Measurements from ENCODE around the gene NTM. TPM values are rescaled to one million over a fixed set of nuclear protein-coding genes. Genes with fewer than 3 reads are reported as not detected.
"Not testable (repeated sequence)": the region's sequence is repeated elsewhere in the genome, so short reads cannot be mapped to it uniquely, and the experiment has no call there.

NTM gene
- 100 to 1,000 TPM in 1 of 8 experiments, 10 to 100 TPM in 4, 1 to 10 TPM in 1, under 1 TPM in 2; 0.80 to 169 (median 18.6) TPM for total RNA-seq

DNA sequence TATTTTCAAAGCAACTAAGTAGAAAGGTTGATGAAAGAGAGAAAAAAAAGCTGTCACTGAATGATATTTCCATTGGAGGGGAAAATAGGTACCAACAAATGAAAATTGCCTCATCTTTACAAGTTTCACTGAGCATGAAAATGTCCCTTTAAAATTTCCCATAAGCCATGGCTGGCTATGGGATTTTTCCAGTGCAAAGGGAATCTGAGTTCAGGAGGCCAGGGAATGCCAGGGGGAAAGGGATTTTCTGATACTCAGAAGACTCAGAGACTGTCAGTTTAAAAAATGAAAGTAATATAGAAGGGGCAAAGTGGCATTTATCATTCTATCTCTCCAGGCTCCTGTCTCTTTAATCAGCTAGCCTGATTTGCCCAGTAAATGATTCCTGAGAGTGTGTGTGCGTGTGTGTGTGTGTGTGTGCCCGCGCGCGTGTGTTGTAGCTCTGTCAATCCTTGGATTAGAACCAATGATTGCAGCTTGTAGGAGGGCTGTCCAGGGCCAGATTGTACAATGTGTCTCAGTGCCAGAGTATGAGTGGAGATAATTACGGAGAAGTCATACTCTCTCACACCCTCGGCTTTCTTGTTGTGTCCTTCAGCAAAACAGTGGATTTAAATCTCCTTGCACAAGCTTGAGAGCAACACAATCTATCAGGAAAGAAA is at the start of gene NTM:
NTM (plus strand) TSS at position 526 of the 662 bp plus-strand sequence.
- H3K4me1 ChIP-seq (replicated peaks in 1 of 2), result peaks cover 32 to 39% of the 10 kb centered on the region in 2 donors
- ATAC-seq (replicated peaks in 6 of 8), result peak; percentile 39 to 94 (median 92)
- peak within 1 kb of the TSS; percentile 33 to 46 (median 41) for H3K4me3 ChIP-seq
- WGBS, 10 experiments, result 0 to 80% (median 4%) methylated on average over 1 to 7 of the region's 7 CpGs; no CpG with 5 or more reads in 3 of the 10 experiments
- no peak within 1 kb of the TSS for H3K27ac ChIP-seq
- in situ Hi-C loops (cut with MboI; ENCODE audit: low pct_unique_long_range_greater_than_20kb in 2 of 9, low sequenced_read_pairs in 9 of 9, unreplicated experiment in 9 of 9), result no loop called here

DNA sequence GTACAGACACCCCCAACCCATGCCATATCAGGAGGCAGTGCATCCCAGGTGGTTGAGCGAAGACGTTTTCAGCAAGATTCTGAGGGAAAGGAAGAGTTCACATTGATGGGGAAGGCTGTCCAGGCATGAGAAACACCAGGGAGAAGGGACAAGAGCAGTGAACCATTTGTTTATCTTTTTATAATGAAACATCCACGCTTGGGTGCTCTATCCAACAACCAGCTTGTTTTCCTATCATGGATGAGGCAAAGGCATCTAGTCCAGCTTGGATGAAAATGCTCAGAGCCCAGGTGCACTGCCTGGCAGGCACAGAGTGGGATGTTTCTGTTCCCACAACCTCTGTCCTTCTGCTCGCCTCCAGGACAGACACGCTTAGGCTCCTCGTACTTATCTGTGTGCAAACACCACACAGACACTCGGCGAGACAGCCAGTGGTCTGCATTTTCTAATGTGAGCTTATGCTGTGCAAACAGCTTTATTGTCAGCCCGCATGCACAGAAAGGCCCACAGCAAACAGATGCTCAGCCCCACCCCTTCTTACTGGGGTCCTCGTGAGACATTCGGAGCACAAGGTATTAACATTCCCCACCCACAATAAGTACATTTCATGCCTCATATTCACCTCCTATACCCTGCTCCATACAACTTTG is 45.4 kb upstream of the NTM start:
- in situ Hi-C loops (cut with MboI; ENCODE audit: low pct_unique_long_range_greater_than_20kb in 2 of 9, low sequenced_read_pairs in 9 of 9, unreplicated experiment in 9 of 9), result no loop called here
- peak in 4 of 8 experiments; percentile 26 to 98 (median 66) for ATAC-seq (replicated peaks in 6 of 8)
- WGBS, 10 experiments, result 0 to 93% (median 74%) methylated on average over 1 to 8 of the region's 11 CpGs; no CpG with 5 or more reads in 1 of the 10 experiments

DNA sequence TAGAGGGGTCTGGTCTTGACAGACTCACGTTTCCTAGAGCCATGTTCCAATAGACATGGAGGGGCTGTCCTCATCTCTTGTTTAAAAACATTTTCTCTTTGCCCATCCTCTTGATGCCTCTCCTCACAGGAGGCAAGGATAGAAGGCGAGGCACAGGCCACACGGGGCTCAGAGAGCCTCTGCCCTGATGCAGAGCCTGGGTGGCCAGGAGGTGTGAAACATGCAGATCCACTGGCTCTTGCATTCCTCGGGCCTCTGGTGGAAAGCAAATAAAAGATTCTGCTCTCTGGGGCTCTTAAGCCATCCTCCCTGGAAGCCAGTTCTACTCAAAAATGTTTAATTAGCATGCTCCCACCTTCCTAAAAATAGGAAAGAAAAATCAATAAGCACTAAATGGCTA is 43.6 kb upstream of the NTM start:
- Histone ChIP-seq H3K27ac (no peak overlapping the region), H3K4me1 (replicated peaks in 1 of 2) (peaks cover 4 to 7% of the 10 kb centered on the region in 2 donors), H3K4me3 (no peak overlapping the region)
- ATAC-seq (replicated peaks in 6 of 8), result no peak
- in situ Hi-C loops (cut with MboI; ENCODE audit: low pct_unique_long_range_greater_than_20kb in 2 of 9, low sequenced_read_pairs in 9 of 9, unreplicated experiment in 9 of 9), result no loop called here
- 0 to 100% (median 80%) methylated on average over 1 to 2 of the region's 4 CpGs; no CpG with 5 or more reads in 5 of the 10 experiments for WGBS, 10 experiments

More for the DNA sequence above, 45.4 kb upstream of the NTM start:
- Histone ChIP-seq H3K4me3 (no peak overlapping the region), H3K27ac (no peak overlapping the region), H3K4me1 (replicated peaks in 1 of 2) (peaks cover 4 to 7% of the 10 kb centered on the region in 2 donors)

DNA sequence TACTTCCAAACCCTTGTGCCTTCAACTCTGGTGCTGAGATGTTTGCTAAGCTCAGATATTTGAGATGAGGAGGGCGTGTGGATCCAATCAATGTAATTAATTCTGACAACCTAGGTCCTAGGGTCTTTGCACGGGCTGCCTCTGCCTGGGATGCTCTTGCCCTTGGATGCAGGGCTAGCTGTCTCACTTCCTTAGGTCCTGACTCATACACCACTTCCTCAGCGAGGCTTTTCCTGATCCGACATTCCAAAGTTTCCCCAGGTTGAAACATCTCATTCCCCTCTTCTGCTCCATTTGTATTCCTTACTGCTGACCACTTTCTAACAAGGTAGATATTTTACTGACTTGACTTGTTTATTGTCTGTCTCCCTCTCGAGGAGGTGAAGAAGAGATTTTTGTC is 43.0 kb upstream of the NTM start:
- in situ Hi-C loops (cut with MboI; ENCODE audit: low pct_unique_long_range_greater_than_20kb in 2 of 9, low sequenced_read_pairs in 9 of 9, unreplicated experiment in 9 of 9), result no loop called here
- H3K4me3 ChIP-seq, result no peak overlapping the region
- H3K4me1 ChIP-seq (replicated peaks in 1 of 2), result peaks cover 4 to 7% of the 10 kb centered on the region in 2 donors
- no peak overlapping the region for H3K27ac ChIP-seq
- 0 to 100% (median 20%) methylated on average over 1 to 5 of the region's 5 CpGs; no CpG with 5 or more reads in 1 of the 10 experiments for WGBS, 10 experiments
- no peak for ATAC-seq (replicated peaks in 6 of 8)

DNA sequence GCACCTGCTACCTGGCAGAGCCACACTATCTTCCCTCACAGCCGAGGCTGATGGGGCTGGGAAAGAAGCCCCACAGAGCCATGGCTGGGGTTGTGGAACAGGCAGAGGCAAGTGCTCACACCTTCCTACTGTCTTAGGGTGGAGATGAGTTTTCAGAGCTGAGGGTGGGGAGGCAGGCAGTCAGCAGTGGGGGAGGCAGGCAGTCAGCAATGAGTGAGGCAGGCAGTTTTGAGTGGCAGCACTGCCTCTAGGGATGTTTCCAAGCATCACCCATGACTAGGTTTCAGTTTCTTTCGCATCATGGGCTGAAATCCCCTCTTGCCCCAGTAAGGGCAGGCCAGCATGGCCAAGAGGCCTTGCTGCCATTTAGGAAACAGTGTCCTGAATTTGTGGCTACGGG is 41.6 kb upstream of the NTM start:
- no peak overlapping the region for H3K27ac ChIP-seq
- in situ Hi-C loops (cut with MboI; ENCODE audit: low pct_unique_long_range_greater_than_20kb in 2 of 9, low sequenced_read_pairs in 9 of 9, unreplicated experiment in 9 of 9), result no loop called here
- WGBS, 10 experiments, result 50 to 100% (median 88%) methylated on average over 1 to 3 of the region's 3 CpGs; no CpG with 5 or more reads in 6 of the 10 experiments
- ATAC-seq (replicated peaks in 6 of 8), result no peak
- H3K4me3 ChIP-seq, result no peak overlapping the region
- H3K4me1 ChIP-seq (replicated peaks in 1 of 2), result peaks cover 4 to 7% of the 10 kb centered on the region in 2 donors

DNA sequence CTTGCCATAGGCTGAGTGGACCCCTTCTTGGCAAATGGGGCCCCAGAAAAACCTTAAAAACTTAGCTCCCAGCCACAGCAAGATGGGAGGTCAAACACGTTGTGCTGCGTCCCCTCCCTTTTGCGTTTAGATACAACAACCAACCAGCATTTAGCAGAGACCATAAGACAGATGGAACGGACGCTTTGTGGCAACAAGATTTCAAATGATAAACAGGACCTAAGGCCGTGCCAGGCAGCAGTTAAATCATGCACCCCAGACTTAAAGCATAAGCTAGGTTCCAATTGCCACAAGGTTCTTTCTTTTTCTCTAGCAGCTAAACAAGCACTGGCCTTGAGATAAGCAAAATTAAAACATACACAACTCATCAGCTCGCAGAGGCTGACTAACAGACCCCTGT is 39.4 kb upstream of the NTM start:
- Histone ChIP-seq H3K4me3 (no peak overlapping the region), H3K27ac (no peak overlapping the region), H3K4me1 (replicated peaks in 1 of 2) (no peaks in the 10 kb centered on the region)
- WGBS, 10 experiments, result 21 to 83% (median 72%) methylated on average over 1 to 6 of the region's 7 CpGs; no CpG with 5 or more reads in 3 of the 10 experiments
- in situ Hi-C loops (cut with MboI; ENCODE audit: low pct_unique_long_range_greater_than_20kb in 2 of 9, low sequenced_read_pairs in 9 of 9, unreplicated experiment in 9 of 9), result no loop called here
- no peak for ATAC-seq (replicated peaks in 6 of 8)

DNA sequence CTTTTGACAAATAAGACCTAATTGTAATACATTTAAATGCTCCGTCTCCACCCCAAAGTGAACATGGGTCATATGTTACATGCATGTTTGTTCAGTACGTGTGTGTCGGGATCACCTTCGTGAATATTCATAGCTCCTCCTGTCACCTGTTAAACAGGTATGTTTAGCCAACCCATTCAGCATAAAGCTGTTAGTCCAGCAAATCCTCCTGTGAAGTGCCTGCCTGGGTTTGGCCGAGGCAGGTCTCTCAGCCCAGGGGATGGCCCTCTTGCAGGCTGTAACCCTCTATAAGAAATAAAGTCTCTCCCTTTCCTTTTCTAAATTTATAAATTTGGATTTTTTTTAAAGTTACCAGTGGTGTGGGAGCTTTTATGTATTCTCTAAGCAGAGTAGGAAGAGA is 38.9 kb upstream of the NTM start:
- H3K4me1 ChIP-seq (replicated peaks in 1 of 2), result no peaks in the 10 kb centered on the region
- 33 to 100% (median 80%) methylated on average over 1 to 5 of the region's 5 CpGs; no CpG with 5 or more reads in 1 of the 10 experiments for WGBS, 10 experiments
- in situ Hi-C loops (cut with MboI; ENCODE audit: low pct_unique_long_range_greater_than_20kb in 2 of 9, low sequenced_read_pairs in 9 of 9, unreplicated experiment in 9 of 9), result no loop called here
- ATAC-seq (replicated peaks in 6 of 8), result no peak
- no peak overlapping the region for H3K27ac ChIP-seq
- no peak overlapping the region for H3K4me3 ChIP-seq

DNA sequence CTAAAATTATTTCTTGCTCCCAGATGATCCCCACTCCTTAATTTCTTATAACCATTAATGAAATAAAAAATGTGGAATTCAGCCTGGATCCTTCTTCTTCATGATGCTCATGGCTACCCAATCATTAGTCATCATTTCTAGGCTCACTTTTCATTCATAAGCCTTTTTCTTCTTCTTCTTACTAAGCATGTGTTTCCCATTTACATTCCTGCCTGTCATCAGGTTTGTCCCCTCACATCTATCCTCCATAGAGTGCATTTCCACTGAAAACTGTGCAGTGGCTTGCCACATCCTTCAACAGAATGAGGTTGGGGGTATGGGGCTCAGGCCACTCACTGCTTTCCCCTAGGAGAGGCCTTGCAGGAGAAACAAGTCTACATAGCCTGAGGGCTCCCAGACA is 35.8 kb upstream of the NTM start:
- no peak for ATAC-seq (replicated peaks in 6 of 8)
- H3K4me3 ChIP-seq, result no peak overlapping the region
- no peaks in the 10 kb centered on the region for H3K4me1 ChIP-seq (replicated peaks in 1 of 2)
- in situ Hi-C loops (cut with MboI; ENCODE audit: low pct_unique_long_range_greater_than_20kb in 2 of 9, low sequenced_read_pairs in 9 of 9, unreplicated experiment in 9 of 9), result no loop called here
- no peak overlapping the region for H3K27ac ChIP-seq

DNA sequence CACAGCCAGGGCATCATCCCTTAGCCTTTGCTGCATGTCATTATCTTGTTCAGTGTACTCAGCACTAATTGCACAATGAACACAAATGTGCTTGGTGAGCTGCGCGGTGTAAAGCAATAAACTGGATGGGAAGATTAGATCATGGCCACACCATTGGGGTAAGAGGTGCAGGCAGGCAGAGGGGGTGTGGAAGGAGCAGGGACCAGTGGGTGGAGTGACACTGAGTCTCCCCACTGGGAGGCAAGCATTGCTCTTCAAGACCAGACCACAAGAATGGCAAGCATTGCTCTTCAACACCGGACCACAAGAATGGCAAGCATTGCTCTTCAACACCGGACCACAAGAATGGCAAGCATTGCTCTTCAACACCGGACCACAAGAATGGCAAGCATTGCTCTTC is 28.5 kb upstream of the NTM start:
- 48 to 52% methylated on average over 2 of the region's 5 CpGs; no CpG with 5 or more reads in 8 of the 10 experiments for WGBS, 10 experiments
- H3K27ac ChIP-seq; in situ Hi-C loops (cut with MboI; ENCODE audit: low pct_unique_long_range_greater_than_20kb in 2 of 9, low sequenced_read_pairs in 9 of 9, unreplicated experiment in 9 of 9); H3K4me1 ChIP-seq (replicated peaks in 1 of 2); H3K4me3 ChIP-seq: not testable (repeated sequence)
- ATAC-seq (replicated peaks in 6 of 8), result peak in 1 of 8 experiments; percentile 59

DNA sequence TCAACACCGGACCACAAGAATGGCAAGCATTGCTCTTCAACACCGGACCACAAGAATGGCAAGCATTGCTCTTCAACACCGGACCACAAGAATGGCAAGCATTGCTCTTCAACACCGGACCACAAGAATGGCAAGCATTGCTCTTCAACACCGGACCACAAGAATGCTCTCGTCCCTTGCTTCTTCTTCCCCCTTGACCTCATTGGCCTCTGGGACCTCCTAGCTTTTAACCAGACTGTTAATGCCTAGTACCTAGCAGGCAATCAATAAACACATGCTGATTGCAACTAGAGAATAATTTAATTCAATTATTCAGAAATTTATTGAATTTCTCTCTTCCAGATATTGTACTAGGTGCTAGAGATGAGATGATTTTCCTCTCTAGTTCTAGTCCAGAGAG is 28.0 kb upstream of the NTM start:
- H3K27ac ChIP-seq; ATAC-seq (replicated peaks in 6 of 8); H3K4me3 ChIP-seq; H3K4me1 ChIP-seq (replicated peaks in 1 of 2); in situ Hi-C loops (cut with MboI; ENCODE audit: low pct_unique_long_range_greater_than_20kb in 2 of 9, low sequenced_read_pairs in 9 of 9, unreplicated experiment in 9 of 9): not testable (repeated sequence)
- WGBS, 10 experiments, result 100% methylated on average over 1 of the region's 6 CpGs; no CpG with 5 or more reads in 9 of the 10 experiments

DNA sequence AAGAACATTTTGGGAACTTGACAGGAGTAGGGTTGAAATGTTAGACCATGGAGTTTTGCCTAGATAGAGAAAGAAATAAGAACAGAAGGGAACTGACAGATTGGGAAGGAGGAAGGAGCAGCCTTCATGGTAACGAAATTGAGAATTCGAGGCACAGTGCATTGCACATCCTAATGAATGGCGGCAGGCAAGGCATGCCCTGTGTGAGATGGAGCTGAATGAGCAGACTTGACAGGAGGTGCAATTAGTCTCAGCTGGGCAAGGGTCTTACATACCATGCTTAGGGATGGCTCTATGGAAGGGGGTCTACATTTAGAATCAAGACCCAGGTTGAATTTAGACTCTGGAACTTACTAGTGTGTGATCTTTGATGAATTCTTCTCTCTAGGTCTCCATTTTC is 25.0 kb upstream of the NTM start:
- H3K4me1 ChIP-seq (replicated peaks in 1 of 2), result no peaks in the 10 kb centered on the region
- no peak overlapping the region for H3K27ac ChIP-seq
- in situ Hi-C loops (cut with MboI; ENCODE audit: low pct_unique_long_range_greater_than_20kb in 2 of 9, low sequenced_read_pairs in 9 of 9, unreplicated experiment in 9 of 9), result no loop called here
- no peak overlapping the region for H3K4me3 ChIP-seq
- WGBS, 10 experiments, result 0 to 100% (median 84%) methylated on average over 1 to 3 of the region's 3 CpGs; no CpG with 5 or more reads in 1 of the 10 experiments
- no peak for ATAC-seq (replicated peaks in 6 of 8)

DNA sequence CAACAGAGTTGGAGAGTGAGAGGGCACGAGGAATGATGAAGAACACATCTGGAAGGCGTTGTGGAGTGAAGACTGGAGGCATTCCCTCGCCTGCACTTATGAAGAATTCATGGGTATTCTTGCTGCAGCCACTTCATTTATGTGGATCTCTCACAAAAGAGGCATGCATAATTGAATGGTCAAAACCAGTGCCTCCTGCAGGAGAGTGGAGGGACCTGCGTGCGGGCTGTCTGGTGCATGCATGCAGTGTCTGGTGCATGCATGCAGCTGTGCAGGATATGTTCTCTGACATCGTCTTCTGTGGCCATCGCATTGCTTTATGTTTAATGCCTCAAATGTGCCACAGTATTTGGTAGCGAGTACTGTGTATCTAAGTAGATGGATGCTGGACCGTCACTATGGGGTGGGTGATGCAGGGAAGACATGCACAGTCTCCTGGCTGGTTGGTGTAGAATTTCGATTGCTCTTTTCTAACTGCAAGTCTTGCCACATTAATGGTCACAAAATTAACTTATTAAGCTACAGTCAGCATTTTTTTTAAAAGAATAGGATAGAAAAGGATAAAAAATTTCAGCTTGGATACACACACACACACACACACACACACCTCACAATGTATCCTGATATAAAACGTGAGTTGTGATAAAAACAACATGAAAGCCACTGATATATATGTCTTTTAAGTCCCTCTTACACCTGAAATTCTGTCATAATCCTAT is 20.9 kb upstream of the NTM start:
- peaks cover 4 to 8% of the 10 kb centered on the region in 2 donors for H3K4me1 ChIP-seq (replicated peaks in 1 of 2)
- 7 to 93% (median 79%) methylated on average over 3 to 10 of the region's 11 CpGs; no CpG with 5 or more reads in 3 of the 10 experiments for WGBS, 10 experiments
- ATAC-seq (replicated peaks in 6 of 8), result no peak
- in situ Hi-C loops (cut with MboI; ENCODE audit: low pct_unique_long_range_greater_than_20kb in 2 of 9, low sequenced_read_pairs in 9 of 9, unreplicated experiment in 9 of 9), result no loop called here
- H3K4me3 ChIP-seq, result no peak overlapping the region
- no peak overlapping the region for H3K27ac ChIP-seq

DNA sequence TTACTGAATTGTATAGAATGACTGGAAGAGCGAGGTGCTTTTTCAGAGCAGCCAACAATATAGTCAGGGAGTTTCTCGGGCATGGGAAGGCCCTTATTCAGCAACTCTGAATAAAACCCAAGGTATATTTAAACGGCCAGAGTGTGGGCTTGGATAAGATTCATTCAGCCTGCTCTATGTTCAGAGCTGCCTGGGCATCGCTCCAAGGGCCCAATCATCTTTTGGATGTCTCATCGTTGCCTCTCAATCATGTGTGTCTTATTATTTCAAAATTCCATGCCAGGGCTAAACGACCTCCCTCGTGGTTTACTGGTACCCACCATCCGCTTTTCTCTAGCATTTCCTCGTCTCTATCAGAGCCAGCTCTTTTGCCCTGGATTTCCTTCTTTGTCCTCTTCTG is 19.5 kb upstream of the NTM start:
- H3K27ac ChIP-seq, result no peak overlapping the region

More for the DNA sequence above, 19.5 kb upstream of the NTM start:
- 0 to 94% (median 82%) methylated on average over 2 to 9 of the region's 9 CpGs; no CpG with 5 or more reads in 2 of the 10 experiments for WGBS, 10 experiments
- H3K4me3 ChIP-seq, result no peak overlapping the region
- in situ Hi-C loops (cut with MboI; ENCODE audit: low pct_unique_long_range_greater_than_20kb in 2 of 9, low sequenced_read_pairs in 9 of 9, unreplicated experiment in 9 of 9), result no loop called here
- no peak for ATAC-seq (replicated peaks in 6 of 8)
- H3K4me1 ChIP-seq (replicated peaks in 1 of 2), result peaks cover 4 to 8% of the 10 kb centered on the region in 2 donors
